Vagina (tissue), 2 donors: Measurements from ENCODE around the gene ARID1B. TPM values are rescaled to one million over a fixed set of nuclear protein-coding genes. Genes with fewer than 3 reads are reported as not detected.

Experiments used
- DNase-seq, 2 donors: peaks; one replicate each; pipeline ENCODE4 v3.0.0-alpha.2; 2017; ENCODE audit errors: extremely low spot score in 2 of 2
- H3K27ac ChIP-seq: fragments of 200-600 bp; sonication (generic); one replicate; pipeline ENCODE4 v1.5.1; 2019
- H3K27me3 ChIP-seq: fragments of 200-600 bp; sonication (generic); one replicate; pipeline ENCODE4 v1.5.1; 2019
- H3K36me3 ChIP-seq, 2 donors: fragments of 200-600 bp; sonication (generic); one replicate each; pipeline ENCODE4 v1.5.1; 2017 to 2019
- H3K4me1 ChIP-seq: fragments of 200-600 bp; sonication (generic); one replicate; pipeline ENCODE4 v1.5.1; 2019
- H3K4me3 ChIP-seq, 2 donors: fragments of 200-600 bp; sonication (generic); 1 replicate in 1 of 2; 2 replicates in 1 of 2; pipeline ENCODE4 v1.5.1; 2016 to 2019
- H3K9me3 ChIP-seq: fragments of 200-600 bp; sonication (generic); one replicate; pipeline ENCODE4 v1.5.1; 2019
- CTCF ChIP-seq, 3 experiments: fragments of 450-650 bp in 2 of 3; fragments of 200-600 bp in 1 of 3; sonication (generic) in 1 of 3; IDR thresholded peaks; one replicate each; pipeline ENCODE4 v1.5.1; 2017 to 2019; ENCODE audit warnings: antibody characterized with exemption in 3 of 3, mild to moderate bottlenecking in 2 of 3, moderate library complexity in 2 of 3
- POLR2A ChIP-seq, 2 donors: fragments of 450-650 bp; IDR thresholded peaks; one replicate each; pipeline ENCODE4 v1.6.1; 2017; ENCODE audit warnings: antibody characterized with exemption in 2 of 2, mild to moderate bottlenecking in 2 of 2, moderate library complexity in 2 of 2
- POLR2AphosphoS5 ChIP-seq, 2 donors: sonication (generic); formaldehyde crosslinking; IDR thresholded peaks; one replicate each; pipeline ENCODE4 v1.9.0; 2017; ENCODE audit warnings: antibody characterized with exemption in 2 of 2, mild to moderate bottlenecking in 2 of 2, low read depth in 1 of 2; ENCODE audit not compliant: insufficient read depth in 1 of 2
- intact Hi-C: fragments of 100-400 bp; cut with DNase I; formaldehyde crosslinking; loops from one replicate; pipeline ENCODE4 v1.15.1; 2023
- total RNA-seq: library from RNA; depleted of rRNA; stranded (reverse); fragments of >200 nt; gene quantifications from one replicate; pipeline ENCODE4 v1.2.3, GENCODE V29; 2016

The ARID1B gene
- total RNA-seq, 1 donor from 2014 or later = 141 TPM

- Histone ChIP-seq H3K4me1 (peaks cover 73% of the 10 kb centered on the region), H3K27me3 (no peaks in the 10 kb centered on the region), H3K27ac (peak overlapping the region; percentile 21), H3K36me3 (no peaks in the 10 kb centered on the region), H3K4me3 (no peak overlapping the region), H3K9me3 (no peaks in the 10 kb centered on the region)
- intact Hi-C loops = no loop called here
- DNase-seq = no peak
- no peak for TF ChIP-seq POLR2A (IDR thresholded peaks at IDR 0.05)
- TF ChIP-seq POLR2AphosphoS5 (IDR thresholded peaks at IDR 0.05; ENCODE audit: insufficient read depth in 1 of 2, low read depth in 1 of 2) = no peak
- TF ChIP-seq CTCF (IDR thresholded peaks at IDR 0.05) = no peak
These were observed 63.4 kb downstream of the ARID1B start for GRCh38 chr6:156840606-156841005.

- no peak for DNase-seq
- TF ChIP-seq CTCF (IDR thresholded peaks at IDR 0.05) = no peak
- TF ChIP-seq POLR2A (IDR thresholded peaks at IDR 0.05) = no peak
- no peak for TF ChIP-seq POLR2AphosphoS5 (IDR thresholded peaks at IDR 0.05; ENCODE audit: insufficient read depth in 1 of 2, low read depth in 1 of 2)
- H3K4me3 ChIP-seq = no peak overlapping the region
- no peak overlapping the region for H3K27ac ChIP-seq
- no peaks in the 10 kb centered on the region for H3K9me3 ChIP-seq
- intact Hi-C loops = no loop called here
- peaks cover 82% of the 10 kb centered on the region for H3K4me1 ChIP-seq
- no peaks in the 10 kb centered on the region for H3K36me3 ChIP-seq
- no peaks in the 10 kb centered on the region for H3K27me3 ChIP-seq
These were observed 64.3 kb downstream of the ARID1B start for GRCh38 chr6:156841508-156841907.

GRCh38 chr6:156842598-156843250, 65.5 kb downstream of the ARID1B start:
- Histone ChIP-seq H3K27me3 (no peaks in the 10 kb centered on the region), H3K27ac (no peak overlapping the region), H3K9me3 (no peaks in the 10 kb centered on the region), H3K4me1 (peaks cover 91% of the 10 kb centered on the region), H3K4me3 (no peak overlapping the region), H3K36me3 (no peaks in the 10 kb centered on the region)
- no peak for DNase-seq
- intact Hi-C loops = no loop called here
- no peak for TF ChIP-seq CTCF (IDR thresholded peaks at IDR 0.05)
- no peak for TF ChIP-seq POLR2A (IDR thresholded peaks at IDR 0.05)
- TF ChIP-seq POLR2AphosphoS5 (IDR thresholded peaks at IDR 0.05; ENCODE audit: insufficient read depth in 1 of 2, low read depth in 1 of 2) = no peak

- no peak for DNase-seq
- Histone ChIP-seq H3K4me3 (no peak overlapping the region), H3K27ac (no peak overlapping the region), H3K27me3 (no peaks in the 10 kb centered on the region), H3K4me1 (peaks cover 99% of the 10 kb centered on the region), H3K9me3 (no peaks in the 10 kb centered on the region), H3K36me3 (no peaks in the 10 kb centered on the region)
- intact Hi-C loops = no loop called here
- TF ChIP-seq CTCF (IDR thresholded peaks at IDR 0.05) (no peak), POLR2A (IDR thresholded peaks at IDR 0.05) (no peak), POLR2AphosphoS5 (IDR thresholded peaks at IDR 0.05; ENCODE audit: insufficient read depth in 1 of 2, low read depth in 1 of 2) (no peak)
These were observed 66.9 kb downstream of the ARID1B start for GRCh38 chr6:156844089-156844488.

- no peak overlapping the region for H3K4me3 ChIP-seq
- DNase-seq = no peak
- intact Hi-C loops = no loop called here
- no peaks in the 10 kb centered on the region for H3K27me3 ChIP-seq
- H3K4me1 ChIP-seq = peaks cover 95% of the 10 kb centered on the region
- H3K9me3 ChIP-seq = no peaks in the 10 kb centered on the region
- no peaks in the 10 kb centered on the region for H3K36me3 ChIP-seq
- H3K27ac ChIP-seq = no peak overlapping the region
- TF ChIP-seq POLR2AphosphoS5 (IDR thresholded peaks at IDR 0.05; ENCODE audit: insufficient read depth in 1 of 2, low read depth in 1 of 2) (no peak), POLR2A (IDR thresholded peaks at IDR 0.05) (no peak), CTCF (IDR thresholded peaks at IDR 0.05) (no peak)
These were observed 68.4 kb downstream of the ARID1B start for GRCh38 chr6:156845454-156846155.
